Stimulated activated naive CD8-positive, alpha-beta T cell treated with anti-CD3 and anti-CD28 coated beads, Interleukin-15, Interleukin-2, amounts not matched to agents 100 U/mL and 50 U/mL, for 24 hours (primary cell): ENCODE results near the gene PLSCR5.

Source experiments
- ATAC-seq: fragments of 150-1000 bp; cut with Tn5 transposase; one replicate; pipeline ENCODE4 v1.10.0; 2021
- DNase-seq: peaks from one replicate; pipeline ENCODE4 v3.0.0; 2021

PLSCR5 gene

DNA sequence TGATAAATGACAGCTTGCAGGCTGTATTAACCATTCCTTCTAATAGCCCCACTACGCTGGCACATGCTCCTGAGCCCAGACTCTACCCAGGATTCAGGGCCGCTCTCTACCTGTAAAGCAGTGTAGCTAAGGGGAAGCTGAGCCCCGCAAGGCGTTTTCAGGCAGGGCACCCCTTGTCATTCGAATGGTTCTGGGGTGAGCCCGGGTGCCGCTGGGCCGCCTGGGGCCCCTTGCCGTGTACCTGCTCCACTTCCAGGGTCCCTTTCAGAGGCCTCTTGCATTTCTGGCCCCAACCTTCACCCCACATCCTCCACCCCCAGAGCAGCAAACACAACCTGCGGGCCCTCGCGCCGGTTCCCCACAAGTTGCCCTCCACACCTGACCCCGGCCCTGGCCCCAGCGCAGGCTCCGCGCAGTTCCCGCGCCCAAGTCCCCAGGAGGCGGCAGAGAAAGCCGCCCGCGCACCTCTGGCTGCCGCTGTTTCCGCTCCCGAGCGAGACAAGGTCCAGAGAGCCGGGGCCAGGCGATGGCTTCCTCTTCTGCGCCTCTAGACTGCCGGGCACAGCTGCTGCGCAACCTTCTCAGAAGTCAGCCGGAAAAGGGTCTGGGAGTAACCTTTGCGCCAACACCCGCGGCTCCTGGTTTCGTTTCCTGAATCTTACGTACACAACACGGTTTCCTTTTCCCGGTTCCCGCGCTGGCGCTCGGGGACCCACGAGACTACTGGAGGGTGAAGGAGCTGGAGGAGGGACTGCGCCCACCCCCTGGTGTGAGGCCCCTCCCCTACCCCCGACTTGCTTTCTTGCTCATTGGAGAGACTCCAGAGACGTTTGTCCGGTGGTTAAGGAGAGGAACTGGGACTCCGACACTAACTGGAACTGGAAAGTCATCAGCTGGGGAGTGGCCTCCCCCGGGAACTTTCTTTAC, 60.9 kb downstream of the PLSCR5 start, which contains the start of gene PLSCR1:
TSS of gene PLSCR1 (minus strand) at position 606 of the 927 bp plus-strand sequence. CDS start 8,055 bp downstream, outside the sequence.
- peak; percentile 88 for ATAC-seq
- DNase-seq, result peak; percentile 84

DNA sequence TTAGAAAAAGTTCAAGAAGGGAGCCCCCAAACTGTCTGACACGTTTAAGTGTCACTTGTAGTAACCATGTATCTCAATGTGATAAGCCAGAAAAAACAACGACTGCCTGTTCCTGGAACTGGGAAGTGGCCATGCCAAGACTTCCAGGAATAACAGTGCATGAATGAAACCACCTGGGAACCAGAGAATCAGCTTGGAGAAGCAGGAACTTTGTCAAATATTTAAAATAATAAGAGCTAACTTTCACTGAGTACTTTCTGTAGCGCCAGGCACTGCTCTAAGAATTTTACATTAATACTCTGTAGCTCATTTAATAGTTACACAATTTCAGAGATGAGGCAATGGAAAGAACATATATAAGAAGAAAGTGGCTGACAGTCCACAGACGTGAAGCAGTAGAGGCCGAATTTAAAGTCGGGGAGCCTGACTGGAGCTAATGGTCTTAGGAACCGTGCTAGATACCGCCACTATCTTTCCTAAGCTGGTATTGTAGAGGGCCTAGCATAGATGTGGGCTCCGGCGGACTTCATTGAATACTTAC, 61.6 kb downstream of the PLSCR5 start:
- DNase-seq, result no peak
- peak; percentile 1 for ATAC-seq

DNA sequence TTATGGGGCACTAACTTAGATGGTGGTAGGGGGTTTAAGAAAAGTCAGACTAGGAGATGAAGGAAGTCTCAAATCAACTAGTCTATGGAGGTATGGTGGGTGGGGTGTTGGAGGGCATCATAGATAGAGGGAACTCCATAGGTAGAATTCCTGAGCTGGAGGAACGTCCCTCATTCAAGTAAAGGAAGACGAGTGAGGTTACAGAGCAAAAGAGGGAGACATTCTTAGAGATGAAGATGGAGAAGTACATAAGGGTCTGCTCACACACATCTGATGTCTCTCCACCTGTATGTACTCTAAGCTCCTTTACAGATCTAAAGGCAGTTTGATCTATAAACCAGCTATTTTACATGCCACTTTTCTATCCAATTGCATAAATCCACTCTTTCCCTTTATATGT, 62.2 kb downstream of the PLSCR5 start:
- DNase-seq (no peak), ATAC-seq (no peak)

DNA sequence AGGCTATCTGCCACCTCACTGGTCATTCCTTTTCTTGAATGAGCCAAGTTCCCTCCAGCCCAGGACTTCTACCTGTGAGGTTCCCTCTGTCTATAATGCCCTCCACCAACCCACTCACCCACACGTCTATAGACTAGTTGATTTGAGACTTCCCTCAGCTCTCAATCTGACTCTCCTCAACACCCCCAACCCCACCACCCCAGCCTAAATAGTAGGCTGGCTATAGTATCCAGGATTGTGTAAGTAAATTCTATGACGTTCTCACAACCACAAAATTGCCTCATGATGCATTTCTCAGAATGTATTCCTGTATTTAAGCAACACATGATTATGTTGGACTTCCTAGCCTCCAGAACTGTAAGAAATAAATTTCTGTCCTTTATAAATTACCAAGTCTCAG, 63.0 kb downstream of the PLSCR5 start:
- DNase-seq (no peak), ATAC-seq (no peak)

DNA sequence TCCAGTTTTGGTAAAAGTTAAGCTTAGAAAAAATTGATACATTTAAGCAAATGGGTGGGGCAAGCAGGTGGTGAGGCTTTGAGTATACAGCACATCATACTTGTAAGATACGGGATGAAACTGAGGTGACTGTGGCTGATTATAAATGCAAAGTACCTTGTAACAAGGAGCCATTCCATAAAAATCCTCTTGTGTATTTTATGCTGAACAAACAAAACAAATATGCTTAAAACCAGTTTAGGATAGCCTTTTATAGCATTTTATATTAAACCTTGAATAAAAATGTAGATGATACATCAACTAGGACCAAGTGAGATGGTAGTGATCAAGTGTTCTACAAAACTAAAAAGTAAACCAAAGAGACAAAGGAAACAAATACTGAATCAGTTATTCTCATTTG, 64.2 kb downstream of the PLSCR5 start:
- ATAC-seq (no peak), DNase-seq (no peak)

DNA sequence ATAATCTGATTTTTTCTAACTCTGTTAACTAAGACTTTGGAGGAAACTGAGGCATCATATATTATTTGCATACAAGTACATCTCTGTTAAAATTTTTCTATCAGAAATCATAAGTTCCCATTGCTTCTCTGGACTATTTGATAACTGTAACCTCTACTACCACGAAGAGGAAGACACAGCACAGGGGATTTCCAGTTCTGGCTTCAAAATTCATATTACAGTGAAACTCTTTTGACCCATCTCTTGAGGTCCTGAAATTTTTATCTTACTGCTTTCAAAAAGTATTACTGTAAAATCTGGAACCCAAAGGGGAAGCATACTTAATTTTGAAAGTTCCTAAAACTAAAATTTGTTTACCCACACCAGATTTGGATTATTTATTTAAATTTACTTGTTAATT, 64.9 kb downstream of the PLSCR5 start:
- ATAC-seq, result no peak
- no peak for DNase-seq

DNA sequence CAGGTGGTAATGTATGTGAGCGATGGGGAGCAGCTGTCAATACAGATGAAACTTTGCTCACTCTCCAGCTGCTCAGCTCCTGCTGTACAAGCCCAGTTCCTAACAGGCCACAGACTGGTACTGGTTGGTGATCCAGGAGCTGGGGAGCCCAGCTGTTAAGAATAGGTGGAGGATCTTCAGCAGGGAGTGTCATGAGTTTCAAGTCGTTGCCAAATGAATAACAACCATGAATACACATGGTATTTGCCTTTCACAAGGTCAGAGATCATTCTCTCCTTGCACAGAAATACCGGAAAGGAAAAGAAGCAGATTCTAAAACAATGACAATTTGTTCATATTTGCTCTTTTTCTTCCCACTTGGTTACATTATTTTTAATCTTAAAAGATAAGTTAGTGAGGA, 65.8 kb downstream of the PLSCR5 start:
- ATAC-seq (no peak), DNase-seq (no peak)

DNA sequence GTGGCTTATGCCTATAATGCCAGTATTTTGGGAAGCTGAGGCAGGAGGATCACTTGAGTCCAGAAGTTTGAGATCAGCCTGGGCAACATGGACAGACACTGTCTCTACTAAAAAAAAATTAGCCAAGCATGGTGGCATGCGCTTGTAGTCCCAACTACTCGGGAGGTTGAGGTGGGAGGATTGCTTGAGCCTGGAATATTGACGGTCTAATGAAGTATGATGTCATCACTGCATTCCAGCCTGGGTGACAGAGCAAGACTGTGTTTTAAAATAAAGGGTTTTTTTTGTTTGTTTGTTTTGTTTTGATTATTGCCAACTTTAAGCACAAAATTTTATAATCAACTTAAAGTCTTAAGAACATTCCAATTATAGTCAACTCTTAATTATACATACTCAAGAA, 67.5 kb downstream of the PLSCR5 start:
- ATAC-seq, result no peak
- DNase-seq, result no peak

DNA sequence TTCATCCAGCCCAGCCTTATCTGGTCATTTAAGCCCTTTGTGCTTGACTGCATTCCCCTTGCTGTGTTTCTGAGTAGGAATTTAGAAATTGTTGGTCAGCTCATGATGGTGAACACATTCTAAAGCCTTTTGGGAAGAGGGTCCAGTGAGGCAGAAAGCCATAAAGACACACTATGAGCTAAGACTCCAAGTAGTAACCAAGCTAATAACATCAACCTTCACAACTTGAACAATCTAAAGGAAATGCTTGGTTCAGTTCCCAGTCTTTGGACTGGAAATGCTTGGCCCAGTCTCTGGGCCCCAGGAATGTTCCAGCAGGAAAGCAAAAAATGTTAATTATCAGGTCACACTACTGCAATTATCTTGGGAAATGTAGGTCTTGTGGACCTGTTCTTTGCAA, 68.5 kb downstream of the PLSCR5 start:
- no peak for DNase-seq

More for the DNA sequence above, 68.5 kb downstream of the PLSCR5 start:
- ATAC-seq, result no peak
